Measurements from ENCODE around the gene TDG.
A peak's percentile ranks its signal among the peaks of the same experiment; 100 is the strongest.

Gene TDG

GRCh38 chr12:103965590-103966504 lies at the start of gene TDG:
Gene TDG, plus strand, starts transcription at chr12:103965872. Its CDS starts 166 bp downstream, at chr12:103966038.
- peak within 1 kb of the TSS; percentile 92 for H3K4me3 ChIP-seq (ENCODE audit: low read depth, low read length)
- in situ Hi-C loops (cut with HindIII; ENCODE audit: low sequenced_read_pairs): no loop called here

GRCh38 chr12:103917873-103918272 lies 47.8 kb upstream of the TDG start:
- in situ Hi-C loops (cut with HindIII; ENCODE audit: low sequenced_read_pairs): no loop called here
- TF ChIP-seq CTCF (IDR thresholded peaks at IDR 0.05; ENCODE audit: low read depth, low read length, missing control alignments): no peak
- no peak for DNase-seq (ENCODE audit: low read depth)
- no peak overlapping the region for H3K4me3 ChIP-seq (ENCODE audit: low read depth, low read length)

More at GRCh38 chr12:103965590-103966504, at the start of gene TDG:
- TF ChIP-seq CTCF (IDR thresholded peaks at IDR 0.05; ENCODE audit: low read depth, low read length, missing control alignments): peak; percentile 11
- DNase-seq (ENCODE audit: low read depth): peak; percentile 98

- no peak for TF ChIP-seq CTCF (IDR thresholded peaks at IDR 0.05; ENCODE audit: low read depth, low read length, missing control alignments)
- in situ Hi-C loops (cut with HindIII; ENCODE audit: low sequenced_read_pairs): no loop called here
- H3K4me3 ChIP-seq (ENCODE audit: low read depth, low read length): no peak overlapping the region
- DNase-seq (ENCODE audit: low read depth): peak; percentile 77
Measured at GRCh38 chr12:103924761-103925641, 40.7 kb upstream of the TDG start.

DNA sequence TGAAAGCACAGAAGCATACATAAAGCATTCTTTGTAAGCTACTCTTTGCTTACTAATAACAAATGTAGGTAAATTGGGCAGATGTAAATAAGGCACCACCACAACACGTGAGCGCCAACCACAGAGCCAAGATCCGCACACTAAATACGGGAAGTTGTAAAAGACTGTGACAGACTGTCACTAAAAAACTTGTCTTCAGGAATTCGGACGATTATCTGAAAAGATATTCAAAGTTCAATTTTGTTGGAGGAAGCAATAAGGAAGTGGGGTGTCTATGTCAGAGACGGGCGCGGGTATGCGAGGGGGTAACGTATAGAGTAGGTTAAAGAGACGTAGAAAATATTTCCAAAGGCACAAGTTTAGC lies 37.0 kb upstream of the TDG start:
- in situ Hi-C loops (cut with HindIII; ENCODE audit: low sequenced_read_pairs): no loop called here
- H3K4me3 ChIP-seq (ENCODE audit: low read depth, low read length): peak overlapping the region; percentile 81
- no peak for TF ChIP-seq CTCF (IDR thresholded peaks at IDR 0.05; ENCODE audit: low read depth, low read length, missing control alignments)
- DNase-seq (ENCODE audit: low read depth): no peak

- peak overlapping the region; percentile 81 for H3K4me3 ChIP-seq (ENCODE audit: low read depth, low read length)
- in situ Hi-C loops (cut with HindIII; ENCODE audit: low sequenced_read_pairs): no loop called here
- DNase-seq (ENCODE audit: low read depth): peak; percentile 81
- TF ChIP-seq CTCF (IDR thresholded peaks at IDR 0.05; ENCODE audit: low read depth, low read length, missing control alignments): no peak
Measured at GRCh38 chr12:103929046-103929783, 36.5 kb upstream of the TDG start.

DNA sequence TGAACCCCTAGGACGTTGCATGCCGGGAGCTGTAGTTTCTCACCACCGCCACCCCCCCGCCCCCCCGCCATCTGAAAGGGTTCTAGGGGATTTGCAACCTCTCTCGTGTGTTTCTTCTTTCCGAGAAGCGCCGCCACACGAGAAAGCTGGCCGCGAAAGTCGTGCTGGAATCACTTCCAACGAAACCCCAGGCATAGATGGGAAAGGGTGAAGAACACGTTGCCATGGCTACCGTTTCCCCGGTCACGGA lies 36.0 kb upstream of the TDG start:
- peak overlapping the region; percentile 81 for H3K4me3 ChIP-seq (ENCODE audit: low read depth, low read length)

More for the DNA sequence above, 36.0 kb upstream of the TDG start:
- no peak for DNase-seq (ENCODE audit: low read depth)
- TF ChIP-seq CTCF (IDR thresholded peaks at IDR 0.05; ENCODE audit: low read depth, low read length, missing control alignments): no peak
- in situ Hi-C loops (cut with HindIII; ENCODE audit: low sequenced_read_pairs): no loop called here

Measured in astrocyte of the cerebellum (primary cell).